Spleen (tissue), 11 donors: ENCODE measurements around the gene RPL26. TPM values are rescaled to one million over a fixed set of nuclear protein-coding genes. Genes with fewer than 3 reads are reported as not detected.

Experiments
- DNase-seq: peaks from one replicate; pipeline ENCODE4 v3.0.0-alpha.2; 2020
- H3K27ac ChIP-seq, 8 donors: fragments of 200-600 bp; sonication (generic) in 7 of 8; 1 replicate in 4 of 8; 2 replicates in 4 of 8; pipeline versions ENCODE4 v1.5.0 to v1.8.0; 2016 to 2021; ENCODE audit warnings: inconsistent platforms in 4 of 8, mild to moderate bottlenecking in 4 of 8, moderate library complexity in 1 of 8
- H3K27me3 ChIP-seq, 7 donors: fragments of 200-600 bp; sonication (generic) in 6 of 7; replicated peaks in 1 of 7; 1 replicate in 4 of 7; 2 replicates in 3 of 7; pipeline versions ENCODE4 v1.5.0 to v1.8.0; 2016 to 2021; ENCODE audit warnings: inconsistent platforms in 3 of 7, mild to moderate bottlenecking in 1 of 7
- H3K36me3 ChIP-seq, 6 donors: fragments of 200-600 bp; sonication (generic) in 5 of 6; 1 replicate in 4 of 6; 2 replicates in 2 of 6; pipeline versions ENCODE4 v1.5.0 to v1.8.0; 2016 to 2021; ENCODE audit warnings: inconsistent platforms in 2 of 6
- H3K4me1 ChIP-seq, 6 donors: fragments of 200-600 bp; sonication (generic) in 5 of 6; 1 replicate in 3 of 6; 2 replicates in 3 of 6; pipeline versions ENCODE4 v1.5.0 to v1.8.0; 2016 to 2021; ENCODE audit warnings: inconsistent platforms in 3 of 6
- H3K4me3 ChIP-seq, 8 donors: fragments of 200-600 bp; sonication (generic) in 7 of 8; 1 replicate in 4 of 8; 2 replicates in 4 of 8; pipeline versions ENCODE4 v1.5.0 to v1.8.0; 2016 to 2021; ENCODE audit warnings: inconsistent platforms in 4 of 8, mild to moderate bottlenecking in 4 of 8, moderate library complexity in 2 of 8
- H3K9me3 ChIP-seq, 8 donors: fragments of 200-600 bp; sonication (generic) in 7 of 8; 1 replicate in 4 of 8; 2 replicates in 4 of 8; pipeline versions ENCODE4 v1.5.0 to v1.8.0; 2016 to 2021; ENCODE audit warnings: inconsistent platforms in 4 of 8
- POLR2A ChIP-seq, 3 donors: fragments of 450-650 bp; IDR thresholded peaks; one replicate each; pipeline ENCODE4 v1.5.1; 2017; ENCODE audit warnings: antibody characterized with exemption in 3 of 3, mild to moderate bottlenecking in 1 of 3
- POLR2AphosphoS5 ChIP-seq, 3 donors: sonication (generic); formaldehyde crosslinking; IDR thresholded peaks; one replicate each; pipeline ENCODE4 v1.5.1; 2017; ENCODE audit warnings: antibody characterized with exemption in 3 of 3
- WGBS, 5 donors: extraction: QIAGEN DNeasy Blood & Tissue Kit in 3 of 5; methylation state at CpG; one replicate each; pipeline versions ENCODE4 v1.1.5 to v1.1.7; 2013 to 2018; 5-methylcytosine and 5-hydroxymethylcytosine counted together
- intact Hi-C: fragments of 100-400 bp; cut with DNase I; formaldehyde crosslinking; loops from one replicate; pipeline ENCODE4 v1.15.0; 2023; ENCODE audit warnings: low total_unique reads
- polyA plus RNA-seq, 3 donors: library from polyadenylated mRNA; stranded (reverse); fragments of 200-250 nt; gene quantifications; one replicate each; pipeline ENCODE4 v1.2.1, GENCODE V29; 2013
- total RNA-seq, 7 donors: library from RNA; depleted of rRNA in 3 of 7; stranded (reverse); fragments of >200 nt in 3 of 7; fragmentation: NEBNext Ultra II Directional in 4 of 7; extraction: Animal tissue kit (Norgen Biotek cat#: 25700) in 4 of 7; gene quantifications; one replicate each; pipeline versions ENCODE4 v1.1.0 to v1.2.1, GENCODE V29; 2016 to 2021
- TF ChIP-seq, protein P1 (sequence below), 11 experiments: fragments of 200-600 bp in 7 of 11; fragments of 450-650 bp in 4 of 11; sonication (generic) in 4 of 11; IDR thresholded peaks in 8 of 11; conservative IDR thresholded peaks in 3 of 11; 1 replicate in 7 of 11; 2 replicates in 4 of 11; pipeline versions ENCODE4 v1.4.0 to v1.8.0; 2016 to 2021; ENCODE audit warnings: antibody characterized with exemption in 11 of 11, inconsistent platforms in 4 of 11, mild to moderate bottlenecking in 1 of 11
- donor health status: healthy with polysubstance abuse.
- donor health status: DM: no; HTN: no; CAD: no; lungs with moderate emphysema.
- donor health status: DM: no; HTN: no; CAD: no.
- donor health status: Bipolar disorder and iron deficiency.
- donor health status: healthy.
- donor health status: DM: no; HTN: no; CAD: no.
- donor health status: DM: yes; HTN: yes; CAD: no.

RPL26 gene
- total and polyA plus RNA-seq, 10 donors = 1,067 to 7,063 (median 3,227) TPM

DNA sequence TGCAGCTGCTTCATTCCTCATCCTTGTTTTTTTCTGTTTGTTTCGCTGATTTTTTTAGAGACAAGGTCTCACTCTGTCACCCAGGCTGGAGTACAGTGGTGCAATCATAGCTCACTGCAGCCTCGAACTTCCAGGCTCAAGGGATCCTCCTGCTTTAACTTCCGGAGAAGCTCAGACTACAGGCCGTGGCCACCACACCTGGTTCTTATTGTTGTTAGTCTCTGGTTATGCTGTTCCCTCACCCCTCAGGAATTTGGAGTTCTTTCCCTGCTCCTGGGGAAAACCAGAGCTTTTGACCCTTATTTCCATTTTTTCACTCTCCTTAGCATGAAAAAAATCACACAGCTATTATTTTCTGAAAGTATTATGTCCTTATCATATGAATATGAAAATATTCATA is 41.5 kb downstream of the RPL26 start:
- DNase-seq = no peak
- H3K27me3 ChIP-seq = peaks cover 0 to 13% (median 0%) of the 10 kb centered on the region in 7 donors
- no peaks in the 10 kb centered on the region for H3K36me3 ChIP-seq
- no peaks in the 10 kb centered on the region for H3K9me3 ChIP-seq
- H3K27ac ChIP-seq = no peak overlapping the region
- intact Hi-C loops = no loop called here
- TF ChIP-seq POLR2AphosphoS5 (IDR thresholded peaks at IDR 0.05) (no peak), POLR2A (IDR thresholded peaks at IDR 0.05) (no peak)
- TF ChIP-seq, protein P1, sequence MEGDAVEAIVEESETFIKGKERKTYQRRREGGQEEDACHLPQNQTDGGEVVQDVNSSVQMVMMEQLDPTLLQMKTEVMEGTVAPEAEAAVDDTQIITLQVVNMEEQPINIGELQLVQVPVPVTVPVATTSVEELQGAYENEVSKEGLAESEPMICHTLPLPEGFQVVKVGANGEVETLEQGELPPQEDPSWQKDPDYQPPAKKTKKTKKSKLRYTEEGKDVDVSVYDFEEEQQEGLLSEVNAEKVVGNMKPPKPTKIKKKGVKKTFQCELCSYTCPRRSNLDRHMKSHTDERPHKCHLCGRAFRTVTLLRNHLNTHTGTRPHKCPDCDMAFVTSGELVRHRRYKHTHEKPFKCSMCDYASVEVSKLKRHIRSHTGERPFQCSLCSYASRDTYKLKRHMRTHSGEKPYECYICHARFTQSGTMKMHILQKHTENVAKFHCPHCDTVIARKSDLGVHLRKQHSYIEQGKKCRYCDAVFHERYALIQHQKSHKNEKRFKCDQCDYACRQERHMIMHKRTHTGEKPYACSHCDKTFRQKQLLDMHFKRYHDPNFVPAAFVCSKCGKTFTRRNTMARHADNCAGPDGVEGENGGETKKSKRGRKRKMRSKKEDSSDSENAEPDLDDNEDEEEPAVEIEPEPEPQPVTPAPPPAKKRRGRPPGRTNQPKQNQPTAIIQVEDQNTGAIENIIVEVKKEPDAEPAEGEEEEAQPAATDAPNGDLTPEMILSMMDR (IDR thresholded peaks at IDR 0.05 in 8 of 11, conservative IDR thresholded peaks at IDR 0.05 in 3 of 11) = no peak
- 72 to 88% (median 76%) methylated on average over 4 of the region's 4 CpGs for WGBS, 5 donors
- peaks cover 0 to 9% (median 0%) of the 10 kb centered on the region in 6 donors for H3K4me1 ChIP-seq
- no peak overlapping the region for H3K4me3 ChIP-seq

DNA sequence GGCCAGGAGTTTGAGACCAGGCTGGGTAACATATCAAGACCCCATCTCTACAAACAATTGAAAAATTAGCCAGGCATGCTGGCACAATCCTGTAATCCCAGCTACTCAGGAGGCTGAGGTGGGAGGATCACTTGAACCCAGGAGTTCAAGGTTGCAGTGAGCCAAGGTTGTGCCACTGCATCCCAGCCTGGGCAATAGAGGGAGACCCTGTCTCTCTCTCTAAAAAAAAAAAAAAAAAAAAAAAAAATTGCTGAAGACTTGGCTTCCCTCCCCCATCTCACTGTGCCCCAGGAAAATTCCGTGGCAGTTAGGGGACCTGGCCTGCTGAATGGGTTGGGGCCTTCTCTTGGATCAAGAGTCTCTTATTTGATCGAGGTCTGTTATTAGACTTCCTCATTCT is 43.5 kb downstream of the RPL26 start, which contains the start of gene ODF4:
ODF4 (plus strand) TSS at position 301 of the 400 bp plus-strand sequence. CDS start 212 bp downstream, outside the sequence.
- WGBS, 5 donors = 59 to 71% (median 64%) methylated on average over 2 of the region's 2 CpGs
- Histone ChIP-seq H3K27me3 (no peaks in the 10 kb centered on the region), H3K36me3 (no peaks in the 10 kb centered on the region), H3K4me3 (no peak within 1 kb of the TSS), H3K4me1 (peaks cover 0 to 9% (median 0%) of the 10 kb centered on the region in 6 donors), H3K9me3 (no peaks in the 10 kb centered on the region), H3K27ac (no peak within 1 kb of the TSS)
- intact Hi-C loops = no loop called here
- no peak for DNase-seq
- TF ChIP-seq, protein P1 (IDR thresholded peaks at IDR 0.05 in 8 of 11, conservative IDR thresholded peaks at IDR 0.05 in 3 of 11) = no peak
- TF ChIP-seq POLR2AphosphoS5 (IDR thresholded peaks at IDR 0.05) = no peak
- TF ChIP-seq POLR2A (IDR thresholded peaks at IDR 0.05) = no peak

DNA sequence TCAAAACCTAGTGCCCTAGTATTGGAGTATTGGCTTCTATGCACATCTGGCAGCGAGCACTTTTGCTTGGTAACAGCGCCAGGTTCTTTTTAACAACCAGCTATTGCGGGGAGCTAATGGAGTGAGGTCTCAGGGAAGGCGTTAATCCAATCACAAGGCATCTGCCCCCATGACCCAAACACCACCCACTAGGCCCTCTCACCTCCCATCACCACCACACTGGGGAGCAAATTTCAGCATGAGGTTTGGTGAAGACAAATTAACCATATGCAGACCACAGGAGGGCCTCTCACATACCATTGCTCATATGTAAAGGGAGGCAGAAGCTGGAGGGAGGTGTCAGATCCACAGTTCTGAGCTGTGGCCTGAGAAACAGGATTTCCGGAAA is 44.2 kb downstream of the RPL26 start:
- DNase-seq = no peak
- TF ChIP-seq, protein P1 (IDR thresholded peaks at IDR 0.05 in 8 of 11, conservative IDR thresholded peaks at IDR 0.05 in 3 of 11) = no peak
- TF ChIP-seq POLR2A (IDR thresholded peaks at IDR 0.05) (no peak), POLR2AphosphoS5 (IDR thresholded peaks at IDR 0.05) (no peak)
- intact Hi-C loops = no loop called here
- no peaks in the 10 kb centered on the region for H3K36me3 ChIP-seq
- no peak overlapping the region for H3K27ac ChIP-seq
- H3K27me3 ChIP-seq = no peaks in the 10 kb centered on the region
- peaks cover 0 to 9% (median 0%) of the 10 kb centered on the region in 6 donors for H3K4me1 ChIP-seq
- no peak overlapping the region for H3K4me3 ChIP-seq
- WGBS, 5 donors = 85 to 98% (median 91%) methylated on average over 5 of the region's 5 CpGs
- H3K9me3 ChIP-seq = no peaks in the 10 kb centered on the region

DNA sequence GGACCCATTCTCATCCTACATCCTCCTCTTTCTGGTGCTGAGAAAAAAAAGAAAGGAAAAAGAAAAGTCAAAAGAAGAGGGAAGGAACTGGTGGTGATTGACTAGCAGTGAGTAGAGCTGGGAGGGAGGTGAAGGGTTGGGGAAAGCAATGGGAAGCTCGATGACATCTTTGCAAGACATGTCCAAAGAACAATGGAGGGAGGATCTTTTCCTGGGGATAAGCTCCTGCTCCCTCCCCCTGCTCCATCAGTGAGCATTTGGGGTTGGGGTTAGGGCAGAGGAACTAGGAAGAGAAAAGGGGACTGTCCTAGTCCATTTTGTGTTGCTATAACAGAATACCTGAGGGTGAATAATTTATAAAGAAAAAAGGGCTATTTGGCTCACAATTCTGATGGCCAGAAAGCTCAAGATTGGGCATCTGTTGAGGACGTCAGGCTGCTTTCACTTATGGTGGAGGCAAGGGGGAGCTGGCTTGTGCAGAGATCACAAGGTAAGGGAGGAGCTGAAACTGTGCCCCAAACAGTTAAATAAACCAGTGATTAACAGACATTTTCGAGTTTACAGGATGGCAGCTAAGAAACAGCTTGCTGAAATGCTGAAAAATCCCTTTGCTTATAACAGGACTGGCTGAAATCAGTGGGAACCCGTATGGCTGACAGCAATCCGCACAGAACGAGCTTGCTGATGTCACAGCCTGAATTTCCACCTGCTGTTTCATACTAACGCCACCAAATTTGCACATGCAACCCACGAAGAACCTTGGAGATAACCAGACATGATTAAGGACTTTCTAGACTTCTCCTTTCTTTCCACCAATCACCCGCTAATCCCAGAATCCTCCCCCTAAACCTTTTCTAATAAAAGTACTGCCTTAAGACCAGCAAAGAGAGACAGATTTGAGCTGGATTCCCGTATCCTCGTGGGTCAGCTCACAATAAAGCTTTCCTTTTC is 44.9 kb downstream of the RPL26 start:
- no peaks in the 10 kb centered on the region for H3K36me3 ChIP-seq
- H3K9me3 ChIP-seq = no peaks in the 10 kb centered on the region
- H3K4me1 ChIP-seq = peaks cover 0 to 9% (median 0%) of the 10 kb centered on the region in 6 donors
- TF ChIP-seq POLR2A (IDR thresholded peaks at IDR 0.05) (no peak), POLR2AphosphoS5 (IDR thresholded peaks at IDR 0.05) (no peak)
- TF ChIP-seq, protein P1 (IDR thresholded peaks at IDR 0.05 in 8 of 11, conservative IDR thresholded peaks at IDR 0.05 in 3 of 11) = no peak
- intact Hi-C loops = no loop called here
- no peak for DNase-seq
- H3K27me3 ChIP-seq = no peaks in the 10 kb centered on the region
- WGBS, 5 donors = 17 to 30% (median 20%) methylated on average over 11 of the region's 11 CpGs
- no peak overlapping the region for H3K27ac ChIP-seq
- H3K4me3 ChIP-seq = no peak overlapping the region
